GM23248 (cell line): ENCODE measurements around the gene ZBTB9. TPM values are rescaled to one million over a fixed set of nuclear protein-coding genes. Genes with fewer than 3 reads are reported as not detected.

Source experiments
- DNase-seq: peaks from one replicate; pipeline ENCODE4 v3.0.0-alpha.2; 2015
- H2AFZ ChIP-seq: fragments of 200-600 bp; sonication (generic); 2 replicates; pipeline ENCODE4 v1.6.1; 2016; ENCODE audit warnings: antibody characterized with exemption
- H3F3A ChIP-seq: fragments of 200-600 bp; sonication (generic); 2 replicates; pipeline ENCODE4 v1.6.1; 2016; ENCODE audit warnings: mild to moderate bottlenecking, antibody characterized with exemption, mixed run types; ENCODE audit not compliant: insufficient read depth
- H3K27ac ChIP-seq: fragments of 200-600 bp; sonication (generic); 2 replicates; pipeline ENCODE4 v1.5.1; 2016; ENCODE audit warnings: mild to moderate bottlenecking
- H3K27me3 ChIP-seq: fragments of 200-600 bp; sonication (generic); replicated peaks from 2 replicates; pipeline ENCODE4 v1.6.1; 2016; ENCODE audit warnings: mild to moderate bottlenecking; ENCODE audit not compliant: insufficient read depth
- H3K36me3 ChIP-seq: fragments of 200-600 bp; sonication (generic); 2 replicates; pipeline ENCODE4 v1.6.1; 2016; ENCODE audit warnings: low read depth, mild to moderate bottlenecking
- H3K4me1 ChIP-seq: fragments of 200-600 bp; sonication (generic); 2 replicates; pipeline ENCODE4 v1.6.1; 2016; ENCODE audit warnings: mild to moderate bottlenecking; ENCODE audit not compliant: insufficient read depth
- H3K4me2 ChIP-seq: fragments of 200-600 bp; sonication (generic); one replicate; pipeline ENCODE4 v1.6.1; 2016; ENCODE audit warnings: mild to moderate bottlenecking; ENCODE audit not compliant: unreplicated experiment
- H3K4me3 ChIP-seq: fragments of 200-600 bp; sonication (generic); 2 replicates; pipeline ENCODE4 v1.5.1; 2016; ENCODE audit warnings: mild to moderate bottlenecking
- H3K79me2 ChIP-seq: fragments of 200-600 bp; sonication (generic); 2 replicates; pipeline ENCODE4 v1.6.1; 2016; ENCODE audit warnings: mild to moderate bottlenecking; ENCODE audit not compliant: insufficient read depth
- H3K9ac ChIP-seq: fragments of 200-600 bp; sonication (generic); 2 replicates; pipeline ENCODE4 v1.6.1; 2016; ENCODE audit warnings: mild to moderate bottlenecking
- H3K9me2 ChIP-seq: fragments of 200-600 bp; sonication (generic); 2 replicates; pipeline ENCODE4 v1.6.1; 2016; ENCODE audit warnings: mixed run types, mild to moderate bottlenecking, moderate library complexity; ENCODE audit not compliant: insufficient read depth
- H3K9me3 ChIP-seq: fragments of 200-600 bp; sonication (generic); one replicate; pipeline ENCODE4 v1.6.1; 2017; ENCODE audit warnings: low read depth
- H4K20me1 ChIP-seq: fragments of 200-600 bp; sonication (generic); 2 replicates; pipeline ENCODE4 v1.6.0; 2016; ENCODE audit not compliant: insufficient read depth
- EZH2 ChIP-seq: fragments of 200-600 bp; sonication (generic); IDR thresholded peaks from 2 replicates; pipeline ENCODE4 v1.6.1; 2018; ENCODE audit warnings: antibody characterized with exemption, mild to moderate bottlenecking; ENCODE audit not compliant: insufficient read depth, poor library complexity, severe bottlenecking
- EZH2phosphoT487 ChIP-seq: fragments of 200-600 bp; sonication (generic); IDR thresholded peaks from 2 replicates; pipeline ENCODE4 v1.6.1; 2018; ENCODE audit warnings: antibody characterized with exemption, moderate library complexity, mild to moderate bottlenecking, low read depth; ENCODE audit not compliant: insufficient read depth
- WGBS, 2 experiments: methylation state at CpG; one replicate each; pipeline ENCODE4 v1.1.6; 2015 to 2017; ENCODE audit warnings: low lambda C conversion rate in 2 of 2, low coverage in 1 of 2; ENCODE audit errors: missing lambda C conversion rate in 2 of 2; 5-methylcytosine and 5-hydroxymethylcytosine counted together
- in situ Hi-C: fragments of 300-500 bp; cut with MboI; formaldehyde crosslinking; loops from 2 replicates; pipeline ENCODE4 v1.15.0; 2020
- polyA plus RNA-seq: library from polyadenylated mRNA; unstranded; fragments of >200 nt; fragmentation: Nextera tagmentation; extraction: Ambion mirVana; gene quantifications from 2 replicates; pipeline ENCODE4 v1.2.1, GENCODE V29; 2016
- total RNA-seq: library from RNA; depleted of rRNA; stranded (reverse); fragments of >200 nt; shearing (Covaris generic); gene quantifications from 2 replicates; pipeline ENCODE4 v1.2.3, GENCODE V29; 2014

Gene ZBTB9
- total and polyA plus RNA-seq, 2 experiments from 2014 or later: 3.5 to 7.0 TPM

GRCh38 chr6:33416386-33417127 lies 37.8 kb upstream of the ZBTB9 start:
- Histone ChIP-seq H2AFZ (no peak overlapping the region), H3K9ac (peak overlapping the region; percentile 92), H3K27ac (peak overlapping the region; percentile 96), H4K20me1 (no peaks in the 10 kb centered on the region), H3K27me3 (no peaks in the 10 kb centered on the region), H3F3A (peaks cover 28% of the 10 kb centered on the region), H3K4me3 (peak overlapping the region; percentile 86), H3K9me2 (no peaks in the 10 kb centered on the region), H3K36me3 (no peaks in the 10 kb centered on the region), H3K9me3 (no peaks in the 10 kb centered on the region), H3K4me2 (peak overlapping the region; percentile 99), H3K79me2 (peaks cover 83% of the 10 kb centered on the region), H3K4me1 (peaks cover 39% of the 10 kb centered on the region)
- TF ChIP-seq EZH2phosphoT487: no peak
- TF ChIP-seq EZH2: no peak
- WGBS, 2 experiments: 41 to 42% methylated on average over 12 of the region's 12 CpGs
- in situ Hi-C loops: no loop called here
- DNase-seq: peak; percentile 53

- DNase-seq: peak; percentile 93
- H2AFZ ChIP-seq: peak overlapping the region; percentile 74
- H3K36me3 ChIP-seq: no peaks in the 10 kb centered on the region
- peak overlapping the region; percentile 86 for H3K4me3 ChIP-seq
- peak overlapping the region; percentile 92 for H3K9ac ChIP-seq
- H3K79me2 ChIP-seq: peaks cover 81% of the 10 kb centered on the region
- no peaks in the 10 kb centered on the region for H4K20me1 ChIP-seq
- no peaks in the 10 kb centered on the region for H3K27me3 ChIP-seq
- in situ Hi-C loops: no loop called here
- H3K27ac ChIP-seq: peak overlapping the region; percentile 96
- no peak for TF ChIP-seq EZH2
- TF ChIP-seq EZH2phosphoT487: no peak
- H3K9me2 ChIP-seq: no peaks in the 10 kb centered on the region
- peaks cover 37% of the 10 kb centered on the region for H3K4me1 ChIP-seq
- H3F3A ChIP-seq: peaks cover 28% of the 10 kb centered on the region
- H3K4me2 ChIP-seq: peak overlapping the region; percentile 99
- 1% methylated on average over 25 of the region's 25 CpGs for WGBS, 2 experiments
- no peaks in the 10 kb centered on the region for H3K9me3 ChIP-seq
These were observed 37.1 kb upstream of the ZBTB9 start for GRCh38 chr6:33417128-33417902.

- DNase-seq: peak; percentile 100
- Histone ChIP-seq H3K36me3 (no peaks in the 10 kb centered on the region), H3F3A (peaks cover 28% of the 10 kb centered on the region), H3K4me1 (peaks cover 35% of the 10 kb centered on the region), H3K79me2 (peaks cover 81% of the 10 kb centered on the region), H2AFZ (peak within 1 kb of the TSS; percentile 74), H3K9me3 (no peaks in the 10 kb centered on the region), H3K9me2 (no peaks in the 10 kb centered on the region), H3K4me2 (peak within 1 kb of the TSS; percentile 99), H4K20me1 (no peaks in the 10 kb centered on the region), H3K4me3 (peak within 1 kb of the TSS; percentile 86), H3K9ac (peak within 1 kb of the TSS; percentile 92), H3K27me3 (no peaks in the 10 kb centered on the region), H3K27ac (peak within 1 kb of the TSS; percentile 96)
- TF ChIP-seq EZH2 (no peak), EZH2phosphoT487 (no peak)
- in situ Hi-C loops: no loop called here
- WGBS, 2 experiments: 1% methylated on average over 48 to 51 of the region's 51 CpGs
These were observed 36.3 kb upstream of the ZBTB9 start, which contains the start of gene CUTA for GRCh38 chr6:33417903-33418689. CUTA (minus strand) TSS chr6:33418107; CDS start chr6:33418000, 107 bp downstream.
